Activated naive CD4-positive, alpha-beta T cell treated with anti-CD3 and anti-CD28 coated beads, Interleukin-2, amount 50 U/mL, for 24 hours (primary cell): Measurements from ENCODE around the gene PSMD2.
"Not testable (repeated sequence)": the region's sequence is repeated elsewhere in the genome, so short reads cannot be mapped to it uniquely, and the experiment has no call there.

Experiments
- H3K27ac Mint-ChIP-seq: one replicate; pipeline ENCODE4 v1.8.0; 2021; ENCODE audit warnings: mild to moderate bottlenecking, mixed read lengths
- H3K27me3 Mint-ChIP-seq: one replicate; pipeline ENCODE4 v1.8.0; 2021; ENCODE audit warnings: mixed read lengths
- H3K36me3 Mint-ChIP-seq: one replicate; pipeline ENCODE4 v1.8.0; 2021; ENCODE audit warnings: mixed read lengths
- H3K4me1 Mint-ChIP-seq: one replicate; pipeline ENCODE4 v1.8.0; 2021; ENCODE audit warnings: mixed read lengths
- H3K4me3 Mint-ChIP-seq: one replicate; pipeline ENCODE4 v1.8.0; 2021; ENCODE audit warnings: mild to moderate bottlenecking, mixed read lengths
- H3K9me3 Mint-ChIP-seq: one replicate; pipeline ENCODE4 v1.8.0; 2021; ENCODE audit warnings: mixed read lengths

Gene PSMD2

GRCh38 chr3:184338511-184338945 is 39.5 kb downstream of the PSMD2 start:
- H3K27me3 Mint-ChIP-seq, result no peaks in the 10 kb centered on the region
- H3K36me3 Mint-ChIP-seq, result peaks cover 3% of the 10 kb centered on the region
- H3K27ac Mint-ChIP-seq, result no peak overlapping the region
- H3K9me3 Mint-ChIP-seq, result no peaks in the 10 kb centered on the region
- H3K4me3 Mint-ChIP-seq, result no peak overlapping the region
- peaks cover 37% of the 10 kb centered on the region for H3K4me1 Mint-ChIP-seq

- H3K9me3 Mint-ChIP-seq, result no peaks in the 10 kb centered on the region
- no peak overlapping the region for H3K27ac Mint-ChIP-seq
- H3K36me3 Mint-ChIP-seq, result peaks cover 3% of the 10 kb centered on the region
- H3K4me3 Mint-ChIP-seq, result no peak overlapping the region
- peaks cover 33% of the 10 kb centered on the region for H3K4me1 Mint-ChIP-seq
- no peaks in the 10 kb centered on the region for H3K27me3 Mint-ChIP-seq
These were observed 40.0 kb downstream of the PSMD2 start for GRCh38 chr3:184339001-184339400.

- H3K27me3 Mint-ChIP-seq, H3K9me3 Mint-ChIP-seq, H3K36me3 Mint-ChIP-seq, H3K4me3 Mint-ChIP-seq, H3K27ac Mint-ChIP-seq: not testable (repeated sequence)
- peaks cover 27% of the 10 kb centered on the region for H3K4me1 Mint-ChIP-seq
These were observed 40.6 kb downstream of the PSMD2 start for GRCh38 chr3:184339451-184340135.

- Mint-ChIP-seq H3K36me3 (peaks cover 2% of the 10 kb centered on the region), H3K4me1 (peaks cover 13% of the 10 kb centered on the region), H3K27me3 (no peaks in the 10 kb centered on the region), H3K4me3 (no peak overlapping the region), H3K27ac (no peak overlapping the region), H3K9me3 (no peaks in the 10 kb centered on the region)
These were observed 42.9 kb downstream of the PSMD2 start for GRCh38 chr3:184341925-184342324.

GRCh38 chr3:184343200-184343876 is 44.3 kb downstream of the PSMD2 start:
- Mint-ChIP-seq H3K4me3 (no peak overlapping the region), H3K36me3 (peaks cover 2% of the 10 kb centered on the region), H3K4me1 (no peaks in the 10 kb centered on the region), H3K27ac (no peak overlapping the region), H3K27me3 (no peaks in the 10 kb centered on the region), H3K9me3 (no peaks in the 10 kb centered on the region)

GRCh38 chr3:184344579-184345316 is 45.7 kb downstream of the PSMD2 start:
- Mint-ChIP-seq H3K4me3 (no peak overlapping the region), H3K4me1 (no peaks in the 10 kb centered on the region), H3K36me3 (peaks cover 2% of the 10 kb centered on the region), H3K27ac (no peak overlapping the region), H3K27me3 (no peaks in the 10 kb centered on the region), H3K9me3 (no peaks in the 10 kb centered on the region)

- Mint-ChIP-seq H3K27me3 (no peaks in the 10 kb centered on the region), H3K9me3 (no peaks in the 10 kb centered on the region), H3K4me3 (no peak overlapping the region), H3K27ac (no peak overlapping the region), H3K4me1 (no peaks in the 10 kb centered on the region), H3K36me3 (peaks cover 2% of the 10 kb centered on the region)
These were observed 46.5 kb downstream of the PSMD2 start for GRCh38 chr3:184345317-184346144.

DNA sequence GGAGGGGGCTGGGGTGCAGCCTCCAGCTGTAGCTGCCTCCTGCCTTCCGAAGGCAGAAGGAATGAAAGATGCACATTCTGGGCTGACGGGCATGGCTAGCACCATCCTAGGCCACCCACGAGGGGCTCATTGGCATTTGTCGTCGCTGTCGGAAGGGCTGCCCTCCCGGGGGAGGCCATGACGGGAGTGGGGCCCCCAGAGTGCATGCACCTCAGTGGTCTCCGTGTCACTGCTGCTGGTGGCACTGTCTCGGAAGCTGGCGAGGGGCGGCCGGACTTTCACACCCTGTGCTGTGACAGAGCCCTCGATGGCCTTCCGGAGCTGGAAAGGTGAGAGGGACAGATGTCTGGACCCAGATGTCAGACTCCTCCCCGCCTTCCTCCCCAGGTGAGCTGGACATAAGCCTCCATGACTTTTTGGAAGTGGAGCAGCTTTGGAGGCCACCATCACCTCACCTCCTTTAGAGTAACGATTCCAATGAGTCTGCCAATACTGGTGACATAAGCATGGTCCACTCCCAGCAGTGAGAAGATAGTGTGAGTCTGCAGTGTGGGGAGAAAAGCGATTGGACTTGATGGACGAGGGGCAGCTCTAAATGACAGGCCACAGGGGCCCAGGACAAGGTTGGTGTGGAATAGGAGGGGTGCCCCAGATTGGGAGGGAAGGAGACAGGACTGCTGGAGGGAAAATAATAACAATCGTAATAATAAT is 47.6 kb downstream of the PSMD2 start:
- H3K27me3 Mint-ChIP-seq, result no peaks in the 10 kb centered on the region
- no peaks in the 10 kb centered on the region for H3K4me1 Mint-ChIP-seq
- H3K4me3 Mint-ChIP-seq, result no peak overlapping the region
- H3K9me3 Mint-ChIP-seq, result no peaks in the 10 kb centered on the region
- peaks cover 2% of the 10 kb centered on the region for H3K36me3 Mint-ChIP-seq
- no peak overlapping the region for H3K27ac Mint-ChIP-seq

DNA sequence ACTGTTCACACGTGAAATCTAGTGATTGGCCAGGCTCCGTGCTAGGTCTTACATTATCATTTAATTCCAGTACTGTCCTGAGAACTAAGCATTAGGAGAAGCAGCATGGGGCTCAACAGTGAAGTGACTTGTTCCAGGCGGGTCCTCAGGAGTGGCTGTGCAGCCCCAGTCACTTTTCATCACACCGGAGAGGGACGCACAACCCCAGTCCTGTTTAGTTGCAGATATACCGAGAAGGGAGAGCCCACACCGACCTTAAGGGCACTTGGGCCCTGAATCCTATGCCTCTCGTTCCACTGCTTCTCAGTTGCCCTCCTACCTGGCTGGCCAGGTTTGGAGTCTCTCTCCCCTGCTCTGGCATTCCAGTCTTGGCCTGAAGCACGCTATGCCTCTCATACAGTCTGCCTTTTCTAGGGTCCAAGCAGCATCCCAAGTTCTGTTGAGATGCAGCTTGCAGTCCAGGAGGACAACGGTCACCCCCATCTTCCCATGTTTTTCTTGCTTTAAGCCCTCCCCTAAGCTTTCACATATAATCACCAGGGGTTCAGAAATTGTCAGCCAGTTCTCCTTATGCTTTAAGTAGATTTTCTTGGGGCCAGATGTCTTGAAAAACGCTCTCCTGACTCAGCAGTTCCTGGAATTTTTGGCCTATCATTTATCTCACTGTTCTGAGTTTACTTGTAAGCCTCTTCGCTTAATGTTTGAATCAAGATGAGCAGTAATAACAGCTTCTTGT is 48.4 kb downstream of the PSMD2 start:
- H3K4me1 Mint-ChIP-seq, result no peaks in the 10 kb centered on the region
- H3K36me3 Mint-ChIP-seq, result peaks cover 2% of the 10 kb centered on the region
- no peak overlapping the region for H3K4me3 Mint-ChIP-seq
- peak overlapping the region; percentile 5 for H3K27ac Mint-ChIP-seq
- H3K9me3 Mint-ChIP-seq, result no peaks in the 10 kb centered on the region
- H3K27me3 Mint-ChIP-seq, result no peaks in the 10 kb centered on the region

- H3K27me3 Mint-ChIP-seq, result no peaks in the 10 kb centered on the region
- H3K4me3 Mint-ChIP-seq, result no peak overlapping the region
- H3K4me1 Mint-ChIP-seq, result no peaks in the 10 kb centered on the region
- no peaks in the 10 kb centered on the region for H3K9me3 Mint-ChIP-seq
- no peak overlapping the region for H3K27ac Mint-ChIP-seq
- H3K36me3 Mint-ChIP-seq, result peaks cover 2% of the 10 kb centered on the region
These were observed 49.0 kb downstream of the PSMD2 start for GRCh38 chr3:184348057-184348382.

GRCh38 chr3:184349563-184350470 is 50.8 kb downstream of the PSMD2 start:
- H3K27me3 Mint-ChIP-seq, result no peaks in the 10 kb centered on the region
- H3K36me3 Mint-ChIP-seq, result peaks cover 2% of the 10 kb centered on the region
- no peaks in the 10 kb centered on the region for H3K4me1 Mint-ChIP-seq
- H3K4me3 Mint-ChIP-seq, result no peak overlapping the region
- H3K9me3 Mint-ChIP-seq, result no peaks in the 10 kb centered on the region
- no peak overlapping the region for H3K27ac Mint-ChIP-seq

DNA sequence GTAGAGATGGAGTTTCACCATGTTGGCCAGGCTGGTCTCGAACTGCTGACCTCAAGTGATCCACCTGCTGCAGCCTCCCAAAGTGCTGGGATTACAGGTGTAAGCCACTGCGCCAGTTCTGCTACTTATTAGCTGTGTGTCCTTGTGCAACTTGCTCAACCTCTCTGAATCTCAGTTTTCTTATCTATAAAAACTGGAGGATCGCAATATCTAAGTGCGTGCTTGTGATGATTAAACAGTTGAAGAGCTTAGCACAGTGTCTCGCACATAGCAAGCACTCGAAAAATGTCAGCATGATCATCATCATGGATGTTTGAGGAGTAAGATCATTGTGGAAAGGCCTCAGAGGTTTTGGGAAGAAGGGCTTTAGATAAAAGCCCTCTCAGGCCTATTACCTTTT is 51.6 kb downstream of the PSMD2 start:
- H3K4me1 Mint-ChIP-seq, result no peaks in the 10 kb centered on the region
- no peaks in the 10 kb centered on the region for H3K27me3 Mint-ChIP-seq
- H3K9me3 Mint-ChIP-seq, result no peaks in the 10 kb centered on the region
- H3K36me3 Mint-ChIP-seq, result peaks cover under 1% of the 10 kb centered on the region
- no peak overlapping the region for H3K27ac Mint-ChIP-seq
- H3K4me3 Mint-ChIP-seq, result no peak overlapping the region

DNA sequence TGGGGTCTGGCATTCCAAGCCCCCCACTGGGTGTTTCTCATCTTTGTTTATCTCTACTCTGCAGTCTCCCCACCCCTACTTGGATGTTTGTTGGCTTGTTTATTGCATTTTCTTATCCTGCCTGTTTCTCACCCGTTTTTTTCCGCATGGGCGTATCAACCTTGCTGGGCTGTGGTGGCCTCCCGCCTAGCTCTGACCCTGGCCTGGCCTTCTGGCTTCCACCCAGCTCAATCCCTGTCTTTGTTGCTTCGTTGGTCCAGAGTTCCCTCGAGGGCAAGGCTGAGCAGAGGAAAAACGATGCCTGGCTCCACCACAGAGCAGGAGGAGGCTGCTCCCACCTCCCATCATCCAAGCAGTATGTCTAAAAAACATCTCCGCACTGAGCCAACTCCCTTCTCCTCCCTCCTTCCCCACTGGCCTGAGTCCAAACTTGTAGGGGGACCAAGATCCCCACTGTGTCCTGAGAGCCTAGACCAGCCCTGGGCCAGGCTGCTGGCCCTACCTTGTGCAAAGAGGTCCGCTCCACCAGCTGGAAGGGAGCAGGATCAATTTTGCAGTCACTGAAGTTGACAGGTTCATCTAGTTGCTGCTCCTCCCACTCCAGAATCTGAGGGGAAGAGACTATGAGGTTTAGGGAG is 52.6 kb downstream of the PSMD2 start:
- Mint-ChIP-seq H3K4me1 (no peaks in the 10 kb centered on the region), H3K4me3 (no peak overlapping the region), H3K9me3 (no peaks in the 10 kb centered on the region), H3K36me3 (no peaks in the 10 kb centered on the region), H3K27ac (no peak overlapping the region), H3K27me3 (no peaks in the 10 kb centered on the region)
